Stimulated activated CD8-positive, alpha-beta memory T cell treated with anti-CD3 and anti-CD28 coated beads, Interleukin-15, amount 100 ng/mL, for 24 hours (primary cell): ENCODE results near the gene MEF2D.

Source experiments
- DNase-seq: peaks from one replicate; pipeline ENCODE4 v3.0.0-alpha.2; 2020; ENCODE audit warnings: low read depth

The MEF2D gene

DNA sequence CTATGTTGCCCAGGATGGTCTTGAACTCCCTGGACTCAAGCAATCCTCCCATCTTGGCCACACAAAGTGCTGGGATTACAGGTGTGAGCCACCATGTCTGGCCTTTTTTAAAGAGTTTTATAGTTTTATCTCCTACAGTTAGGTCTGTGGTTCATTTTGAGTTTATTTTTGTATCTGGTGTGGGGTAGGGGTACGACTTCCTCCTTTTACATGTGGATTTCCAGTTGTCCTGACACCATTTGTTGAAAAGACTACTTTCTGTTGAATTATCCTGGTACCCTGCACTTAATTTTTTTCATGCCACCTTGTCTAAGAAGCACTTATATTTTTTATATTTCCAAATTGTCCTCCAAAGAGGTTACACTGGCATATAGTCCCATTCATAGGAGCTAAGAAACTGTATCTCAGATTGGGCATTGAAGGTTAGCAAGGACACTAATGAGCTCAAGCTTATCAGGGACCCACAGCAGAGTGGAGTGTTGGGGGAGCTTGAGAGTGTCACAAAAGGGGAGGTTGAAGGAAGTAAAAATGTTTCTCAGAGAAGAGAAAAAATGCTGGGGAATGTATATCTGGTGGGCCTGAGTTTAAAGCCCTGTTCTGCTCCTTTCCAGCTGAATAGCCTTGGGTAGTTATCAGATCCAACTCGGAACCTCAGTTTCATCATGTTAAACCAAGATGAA is 23.4 kb upstream of the MEF2D start:
- no peak for DNase-seq

DNA sequence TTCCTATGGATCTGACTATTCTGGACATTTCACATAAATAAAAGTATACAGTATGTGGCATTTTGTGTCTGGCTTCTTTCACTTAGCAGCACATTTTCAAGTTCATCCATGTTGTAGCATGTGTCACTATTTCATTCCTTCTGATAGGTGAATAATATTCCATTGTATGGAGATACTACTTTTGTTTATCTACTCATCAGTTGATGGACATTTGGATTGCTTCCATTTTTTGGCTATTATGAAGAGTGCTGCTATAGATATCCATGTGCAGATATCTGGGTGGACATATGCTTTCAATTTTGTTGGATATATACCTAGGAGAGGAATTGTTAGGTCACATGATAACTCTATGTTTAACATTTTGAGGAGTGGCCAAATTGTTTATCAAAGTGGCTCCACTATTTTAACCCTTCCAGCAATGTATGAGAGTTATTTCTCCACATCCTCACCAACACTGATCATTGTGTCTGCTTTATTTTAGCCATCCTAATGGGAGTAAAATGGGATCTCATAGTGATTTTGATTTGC is 21.9 kb upstream of the MEF2D start:
- no peak for DNase-seq

DNA sequence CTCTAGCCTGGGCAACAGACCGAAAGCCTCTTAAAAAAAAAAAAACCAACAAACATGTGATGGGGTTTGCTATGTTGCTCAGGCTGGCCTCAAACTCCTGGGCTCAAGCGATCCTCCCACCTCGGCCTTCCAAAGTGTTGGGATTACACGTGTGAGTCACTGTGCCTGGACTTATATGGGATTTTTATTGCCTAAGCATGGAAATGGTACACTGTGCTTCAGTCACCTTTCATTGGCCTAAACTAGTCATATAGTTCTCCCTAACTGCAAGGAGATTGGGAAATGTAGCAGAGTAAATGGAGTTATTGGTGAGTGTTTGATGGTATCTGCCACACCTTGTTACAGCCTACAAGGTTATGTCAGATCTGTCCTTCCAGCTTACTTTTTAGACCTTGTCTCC is 17.2 kb upstream of the MEF2D start:
- no peak for DNase-seq

DNA sequence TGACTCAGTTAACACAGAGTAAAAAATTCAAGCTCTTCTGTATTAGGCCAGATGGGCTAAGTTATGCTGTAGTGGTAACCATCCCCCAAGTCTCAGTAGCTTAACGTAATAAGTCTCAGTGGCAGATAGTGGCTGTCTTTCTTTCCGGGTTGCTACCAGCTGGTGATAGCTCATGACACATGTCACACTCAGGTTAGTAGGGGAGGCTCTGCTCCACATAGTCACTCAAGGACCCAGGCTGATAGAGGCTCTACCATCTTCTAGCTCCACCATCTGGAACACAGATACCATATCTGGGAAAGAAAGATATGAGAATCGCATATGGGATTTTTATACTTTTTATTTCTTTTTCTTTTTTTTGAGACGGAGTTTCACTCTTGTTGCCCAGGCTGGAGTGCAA is 16.2 kb upstream of the MEF2D start:
- no peak for DNase-seq

DNA sequence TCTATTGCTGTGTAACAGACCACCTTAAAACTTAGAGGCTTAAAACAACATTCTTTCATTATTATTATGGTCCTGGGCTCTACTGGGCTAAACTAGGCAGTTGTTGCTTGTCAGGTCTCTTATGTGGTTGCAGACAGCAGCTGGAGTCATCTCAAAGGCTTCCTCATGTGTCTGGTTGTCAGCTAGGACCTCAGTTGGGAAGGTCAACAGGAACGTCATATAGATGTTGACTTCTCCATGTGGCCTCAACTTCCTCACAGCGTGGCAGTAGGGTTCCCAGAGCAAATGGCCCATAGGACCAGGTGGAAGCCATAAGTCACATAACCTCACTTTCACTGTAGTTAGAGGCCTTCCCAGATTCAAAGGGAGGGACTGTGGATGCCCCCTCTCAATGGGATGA is 15.4 kb upstream of the MEF2D start:
- no peak for DNase-seq

DNA sequence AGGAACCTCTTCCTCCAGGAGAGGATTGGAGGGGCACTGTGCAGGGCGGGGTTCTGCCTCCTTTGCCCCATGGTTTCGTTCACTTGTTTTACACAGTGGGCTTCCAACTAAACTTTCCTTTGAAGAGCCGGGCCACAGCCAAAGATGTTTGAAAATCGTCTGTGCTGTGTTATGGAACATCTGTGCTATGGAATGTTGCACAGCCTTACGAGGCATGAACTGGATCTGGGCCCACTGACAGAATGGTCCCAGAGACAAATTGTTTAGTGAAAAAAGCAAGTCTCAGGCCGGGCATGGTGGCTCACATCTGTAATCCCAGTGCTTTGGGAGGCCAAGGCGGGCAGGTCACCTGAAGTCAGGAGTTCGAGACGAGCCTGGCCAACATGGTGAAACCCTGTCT is 12.6 kb upstream of the MEF2D start:
- DNase-seq, result no peak

DNA sequence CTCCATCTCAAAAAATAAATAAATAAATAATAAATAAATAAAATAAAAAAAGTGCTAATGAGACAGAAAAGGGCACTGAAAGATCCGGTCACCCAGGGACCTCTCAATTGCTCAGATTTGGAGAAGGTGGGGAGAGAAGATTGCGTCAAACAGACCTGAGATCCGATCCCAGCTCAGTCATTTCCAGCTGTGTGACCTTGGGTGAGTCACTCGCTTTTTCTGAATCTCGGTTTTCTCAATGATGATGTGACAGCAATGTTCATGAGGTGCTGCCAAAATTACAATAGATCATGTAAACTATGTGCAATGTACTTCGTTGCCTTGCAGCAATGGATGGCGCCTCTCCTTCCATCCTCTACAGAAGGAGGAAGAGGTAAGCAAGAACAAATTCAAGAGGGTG is 11.1 kb upstream of the MEF2D start:
- no peak for DNase-seq

DNA sequence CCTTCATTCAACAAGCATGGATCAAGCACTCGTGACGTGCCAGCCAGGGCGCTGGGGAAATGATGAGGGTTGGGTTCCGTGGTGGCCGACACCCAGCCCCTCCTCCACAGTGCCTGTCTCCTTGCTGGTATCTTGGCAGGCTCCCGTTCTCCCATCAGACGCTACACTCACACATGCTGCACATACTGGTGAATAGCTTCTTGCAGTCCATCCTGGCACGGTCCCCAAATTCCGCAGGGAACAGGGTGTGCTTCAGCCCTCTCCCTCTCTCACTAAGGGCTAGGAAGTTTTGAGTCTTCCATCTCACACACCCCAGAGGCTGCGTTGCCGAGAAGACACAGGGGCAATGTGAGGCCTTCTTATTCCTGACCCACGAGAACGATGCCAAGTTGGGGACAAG is 10.1 kb upstream of the MEF2D start:
- DNase-seq, result no peak

DNA sequence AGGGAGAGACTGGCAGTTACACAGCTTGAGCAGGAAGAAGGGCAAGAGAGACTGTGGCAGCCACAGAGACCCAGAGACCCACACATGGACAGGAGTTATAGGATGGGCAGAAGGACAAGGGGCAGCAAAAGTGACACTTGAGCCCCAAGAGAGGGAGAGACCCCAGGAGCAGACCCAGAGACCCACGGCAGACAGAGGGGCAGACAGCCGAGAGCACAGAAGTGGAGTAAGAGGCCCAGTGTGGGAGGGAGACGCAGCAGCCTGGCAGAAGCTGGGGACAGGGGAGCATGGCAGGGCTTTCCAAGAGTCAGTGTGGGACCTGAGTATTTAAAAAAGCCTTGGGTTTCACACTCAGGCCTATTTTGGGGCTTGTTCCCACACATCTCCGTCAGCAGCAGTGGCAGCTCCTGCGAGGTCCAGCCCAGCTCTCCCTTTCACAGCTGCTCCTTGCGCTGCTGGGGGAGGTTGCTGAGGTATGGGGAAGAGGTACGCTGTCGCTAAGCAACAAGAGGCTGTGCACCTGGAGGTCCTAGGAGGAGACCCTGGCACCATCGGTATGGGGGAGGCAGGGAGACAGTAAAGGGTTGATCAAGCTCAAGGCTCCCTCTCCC is 9.0 kb upstream of the MEF2D start:
- DNase-seq, result no peak

DNA sequence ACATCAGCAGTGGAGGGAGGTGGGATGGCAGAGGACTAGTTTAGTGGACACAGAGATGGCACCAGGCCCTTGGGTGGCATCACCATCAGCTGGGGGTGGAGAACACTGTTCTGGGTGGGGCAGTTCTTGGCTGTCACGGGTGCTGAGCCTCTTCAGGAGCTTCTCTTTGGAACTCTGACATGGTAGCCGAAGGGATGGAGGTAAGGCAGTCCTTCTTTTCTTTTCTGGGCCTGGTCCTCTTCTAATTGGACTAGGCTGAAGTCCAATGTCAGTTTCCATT is 8.3 kb upstream of the MEF2D start:
- DNase-seq, result no peak

DNA sequence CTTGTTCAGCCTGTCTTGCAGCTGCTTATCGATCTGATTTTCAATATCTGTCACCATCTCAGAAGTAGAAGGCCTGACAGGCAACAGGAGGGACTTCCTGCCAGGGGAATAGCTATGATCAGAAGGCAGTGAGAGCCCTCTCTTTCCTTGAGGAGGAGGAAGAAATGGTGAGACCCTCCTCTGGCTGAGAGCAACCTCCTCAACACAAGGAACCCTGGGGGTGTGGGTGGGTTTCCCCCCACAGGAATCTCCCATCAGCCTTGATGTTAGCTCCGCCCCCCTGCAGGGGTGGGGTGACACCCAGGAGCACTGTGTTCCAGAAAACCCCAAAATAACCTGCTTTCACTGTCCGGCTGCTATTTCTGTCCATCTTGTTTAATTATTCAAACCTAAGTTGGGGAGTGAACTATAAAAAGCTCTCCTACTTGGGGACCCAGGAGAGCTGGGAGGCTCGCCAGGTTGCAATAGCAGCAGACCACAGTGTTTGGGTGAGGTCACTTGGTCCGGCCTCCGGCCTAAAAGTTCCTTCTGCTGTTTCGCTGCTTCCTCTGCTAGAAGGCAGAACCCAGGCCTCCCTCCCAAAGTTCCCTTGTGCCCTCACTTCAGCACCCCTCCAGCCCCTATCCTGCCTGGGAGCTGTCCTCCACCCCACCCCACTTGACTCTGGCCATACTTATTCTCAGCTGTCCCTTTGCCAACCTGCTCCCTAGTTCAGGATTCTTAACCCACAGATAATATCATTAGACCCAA is 7.8 kb upstream of the MEF2D start:
- no peak for DNase-seq

DNA sequence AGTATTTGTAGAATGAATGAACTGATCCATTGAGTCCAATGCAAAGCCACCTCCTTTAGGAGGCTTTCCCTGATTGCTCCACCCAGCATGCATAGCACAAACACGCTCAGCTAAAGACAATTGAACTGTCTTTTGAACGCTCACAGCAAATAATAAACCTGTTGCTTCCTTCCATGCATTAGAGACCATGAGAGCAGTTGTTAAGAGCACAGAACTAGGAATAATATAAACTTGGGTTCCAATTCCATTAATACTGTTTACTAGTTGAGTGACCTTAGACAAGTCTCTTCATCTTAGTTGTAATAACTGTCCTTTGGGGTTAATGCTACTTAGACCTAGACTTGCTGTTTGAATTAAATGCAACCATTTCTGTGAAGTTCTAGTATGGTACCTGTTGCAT is 5.9 kb upstream of the MEF2D start:
- DNase-seq, result no peak

DNA sequence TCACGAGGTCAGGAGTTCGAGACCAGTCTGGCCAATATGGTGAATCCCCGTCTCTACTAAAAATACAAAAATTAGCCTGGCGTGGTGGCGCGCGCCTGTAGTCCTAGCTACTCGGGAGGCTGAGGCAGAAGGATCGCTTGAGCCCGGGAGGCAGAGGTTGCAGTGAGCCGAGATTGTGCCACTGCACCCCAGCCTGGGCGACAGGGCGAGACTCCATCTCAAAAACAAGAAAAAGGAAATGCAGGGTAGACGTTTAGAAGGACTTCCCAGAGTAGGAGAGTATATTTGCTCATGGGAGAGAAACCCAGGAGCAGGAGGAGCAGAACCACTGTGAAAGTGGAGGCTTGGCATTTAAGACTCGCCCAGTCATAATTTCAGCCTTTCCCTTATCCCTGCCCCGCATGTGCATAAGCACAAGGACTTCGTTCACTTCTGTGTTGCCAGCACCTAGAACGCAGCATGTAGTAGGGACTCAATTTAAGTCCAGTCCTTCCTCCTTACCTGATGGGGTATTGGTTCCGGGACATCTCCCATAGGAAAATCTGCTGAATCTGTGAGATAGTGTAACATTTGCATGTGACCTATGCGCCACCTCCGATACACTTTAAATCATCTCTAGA is 5.2 kb upstream of the MEF2D start:
- DNase-seq, result no peak

DNA sequence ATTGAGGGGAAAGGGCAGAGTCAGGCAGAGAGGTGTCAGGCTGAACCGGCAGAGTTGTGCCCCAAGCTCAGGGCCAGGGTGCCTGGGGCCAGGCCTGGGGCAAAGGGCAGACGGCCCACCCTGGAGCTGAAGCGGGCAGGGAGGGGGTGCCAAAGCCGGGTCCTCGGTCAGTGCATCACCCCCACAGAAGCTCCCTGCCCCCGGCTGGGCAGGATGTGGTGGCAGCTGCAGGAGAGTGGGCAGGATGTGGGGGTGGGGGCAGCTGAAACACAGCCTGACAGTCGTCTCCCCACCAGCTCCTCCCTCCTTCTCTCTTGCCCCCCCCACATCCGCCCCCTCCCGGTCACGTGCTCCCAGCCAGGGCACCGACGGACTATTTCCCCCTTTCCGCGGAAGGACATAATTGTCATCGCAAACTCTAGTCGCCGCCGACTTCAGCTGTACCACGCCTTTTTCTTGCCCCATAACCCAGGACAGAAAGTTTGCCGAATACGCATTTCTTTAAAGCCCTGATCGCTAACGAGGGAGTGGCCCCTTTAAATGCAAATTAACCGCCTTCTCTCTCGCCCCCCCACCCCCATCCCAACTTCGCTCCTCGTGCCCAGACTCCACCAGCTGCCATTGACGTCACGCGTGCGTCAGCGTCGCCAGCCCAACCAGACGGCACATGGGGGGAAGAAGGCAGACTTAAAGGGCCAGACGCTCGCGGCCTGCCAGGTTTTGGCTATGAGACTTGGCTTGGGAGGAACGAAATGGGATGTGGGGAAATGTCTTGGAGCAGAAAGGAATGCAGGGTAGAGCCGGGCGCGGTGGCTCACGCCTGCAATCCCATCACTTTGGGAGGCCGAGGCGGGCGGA is 4.5 kb upstream of the MEF2D start:
- peak; percentile 88 for DNase-seq

DNA sequence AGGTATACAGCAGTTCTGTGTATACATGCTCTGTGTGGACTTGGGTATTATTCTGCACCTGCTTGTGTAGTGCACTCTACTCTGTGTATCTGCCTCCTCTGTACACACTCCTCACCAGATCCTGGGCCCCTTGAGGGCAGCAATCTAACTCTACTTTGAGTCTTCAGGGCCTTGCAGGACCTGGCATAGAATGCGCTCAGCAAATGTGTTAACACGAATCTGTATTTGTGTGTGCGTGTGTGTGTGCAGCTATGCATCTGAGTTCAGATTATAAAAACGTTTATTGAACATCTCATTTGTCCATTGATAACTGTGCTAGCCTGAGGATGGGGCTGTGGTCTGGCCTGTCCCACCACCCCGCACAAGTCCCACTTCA is 3.9 kb upstream of the MEF2D start:
- DNase-seq, result no peak

DNA sequence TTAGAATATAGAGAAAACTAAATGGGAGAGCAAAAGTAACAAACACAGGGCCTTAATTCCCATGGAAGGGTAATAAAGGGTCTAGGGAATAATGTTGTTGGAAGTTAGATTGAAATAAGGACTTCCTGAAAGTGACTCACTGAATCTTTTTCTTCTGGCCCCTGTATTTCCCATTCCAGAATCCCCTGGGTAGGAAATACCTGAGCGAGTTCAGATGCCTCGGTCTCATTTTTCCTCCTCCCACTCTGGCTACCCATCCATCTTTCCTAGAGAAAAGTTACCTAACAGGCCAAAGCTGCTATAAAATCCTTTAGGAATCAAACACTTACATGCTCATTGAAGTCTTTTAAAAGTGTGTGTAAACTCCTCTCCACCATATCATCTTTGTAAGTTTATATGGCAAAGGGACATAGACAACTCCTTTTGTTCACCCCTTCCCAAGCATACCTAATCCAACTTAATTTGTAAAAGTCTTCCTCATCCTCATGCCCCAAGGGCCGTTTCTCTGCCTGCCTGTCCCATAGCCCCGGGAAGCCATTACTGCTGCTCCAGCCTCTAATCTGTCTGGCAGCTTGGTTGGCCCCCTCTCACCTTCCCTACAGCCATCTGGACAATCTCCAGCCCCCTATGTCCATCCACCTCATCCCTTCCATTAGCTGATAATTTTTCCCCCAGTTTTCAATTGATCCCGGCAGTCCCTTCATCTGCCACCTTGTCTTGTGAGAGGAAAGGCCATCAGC is 3.3 kb upstream of the MEF2D start:
- DNase-seq, result no peak

DNA sequence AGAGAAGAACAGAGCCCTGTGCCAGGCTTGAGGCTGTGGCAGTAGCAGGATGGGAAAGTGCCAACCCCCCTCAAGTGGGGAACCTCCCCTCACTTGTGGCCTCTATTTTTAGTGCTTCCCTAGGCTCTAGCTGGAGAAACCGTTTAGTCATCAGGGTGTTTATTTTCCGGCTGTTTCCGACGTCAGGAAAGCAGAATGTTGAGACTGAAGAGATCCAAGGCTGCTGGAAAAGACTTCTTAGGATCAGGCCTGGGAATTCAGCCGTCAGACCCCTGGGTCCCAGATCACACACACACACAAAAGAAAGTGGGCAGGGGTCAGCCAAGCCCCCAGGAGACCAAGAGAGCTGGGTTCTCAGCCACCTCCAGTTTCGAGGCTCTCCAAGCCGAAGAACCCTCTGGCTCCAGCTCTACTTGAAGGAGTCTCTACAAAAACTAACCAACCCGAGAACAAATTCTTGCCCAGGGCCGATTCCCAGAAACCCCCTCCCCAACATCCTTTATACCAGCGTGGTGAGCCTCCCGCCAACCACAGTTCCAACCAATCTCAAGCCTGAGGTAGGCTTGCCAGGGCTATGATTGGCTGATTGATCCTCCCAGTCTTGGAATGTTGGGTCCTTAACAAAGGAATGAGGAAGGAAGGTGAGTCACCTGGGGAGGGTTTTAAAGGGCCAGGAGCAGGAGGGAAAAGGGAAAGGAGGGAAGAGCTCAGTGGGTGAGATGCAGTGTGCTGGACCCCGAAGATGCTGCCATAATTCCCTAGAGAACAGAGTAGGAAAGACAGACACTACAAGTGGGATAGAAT is 2.5 kb upstream of the MEF2D start:
- no peak for DNase-seq

DNA sequence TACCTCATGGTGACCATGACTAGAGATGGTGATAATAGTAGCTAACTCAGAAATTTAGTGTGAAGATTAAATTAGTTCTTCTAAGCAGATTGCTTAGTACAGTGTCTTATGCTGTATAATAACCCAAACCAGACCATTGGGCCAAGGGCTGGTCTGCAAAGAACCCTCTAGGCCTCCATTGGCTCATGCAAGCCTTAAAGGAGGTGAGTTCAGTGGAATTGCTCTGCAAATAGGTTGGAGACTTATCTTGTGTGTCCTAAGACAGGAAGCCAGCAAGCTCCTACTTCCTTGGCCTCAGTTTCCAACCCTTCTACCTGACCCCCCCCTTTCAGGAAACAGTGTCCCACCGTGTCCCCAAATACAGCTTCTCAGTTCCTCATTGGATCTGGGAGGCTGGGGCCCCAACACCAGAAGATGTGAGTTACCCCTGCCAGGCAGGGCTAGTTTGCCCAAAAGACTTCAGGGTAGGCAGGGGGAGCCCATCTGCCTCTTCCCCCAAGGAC is 1.9 kb upstream of the MEF2D start:
- no peak for DNase-seq

DNA sequence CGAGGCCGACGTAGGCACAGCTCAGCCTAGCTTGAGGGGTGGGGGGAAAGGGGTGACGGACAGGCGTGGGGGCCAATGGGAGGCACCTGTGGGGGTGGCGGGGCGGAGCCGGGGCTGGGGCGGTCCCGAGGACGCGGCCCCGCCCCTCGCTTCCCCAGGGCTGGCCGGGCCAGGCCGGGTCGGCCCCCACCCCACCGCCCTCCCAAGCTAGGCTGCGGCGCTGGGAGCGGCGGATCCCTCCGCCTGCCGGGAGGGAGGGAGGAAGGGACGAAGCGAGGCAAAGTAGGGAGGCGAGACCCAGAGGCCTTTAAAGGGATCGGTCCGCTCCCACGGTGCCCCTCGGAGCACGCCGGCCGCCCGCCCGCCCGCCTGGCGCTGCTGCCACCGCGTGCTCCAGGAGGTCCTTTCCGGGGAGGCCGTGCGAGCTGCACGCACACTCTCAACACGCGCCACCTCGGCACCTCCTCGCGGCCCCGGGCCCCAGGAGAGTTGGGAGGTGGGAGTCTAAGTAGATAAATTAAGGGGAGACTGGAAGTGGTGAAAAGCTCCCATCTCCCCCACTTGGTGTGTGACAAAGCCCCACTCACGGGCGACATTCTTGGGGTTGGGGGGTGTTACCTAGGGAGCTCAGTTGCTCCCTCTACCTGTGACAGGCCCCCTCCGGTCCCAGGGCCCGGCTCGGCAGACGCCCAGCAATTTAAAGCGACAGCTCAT is 375 bp upstream of the MEF2D start:
- DNase-seq, result peak; percentile 91
